AG04450 (cell line): ENCODE results near the gene PARS2. TPM values are rescaled to one million over a fixed set of nuclear protein-coding genes. Genes with fewer than 3 reads are reported as not detected.

Experiments
- CTCF ChIA-PET: fragments of 300-600, 350-600 bp; formaldehyde crosslinking; extraction: SDS; loops from one replicate; lab custom pipeline; 2022; ENCODE audit warnings: antibody characterized with exemption, inconsistent platforms; lab: Charles Lee
- POLR2A ChIA-PET: fragments of 350-600 bp; formaldehyde crosslinking; extraction: SDS; loops from one replicate; lab custom pipeline; 2021; ENCODE audit warnings: antibody characterized with exemption, inconsistent platforms; lab: Yijun Ruan, JAX
- DNase-seq: peaks from one replicate; pipeline ENCODE4 v3.0.0-alpha.2; 2011; ENCODE audit warnings: low read depth, low spot score
- H3K27ac ChIP-seq: one replicate; pipeline ENCODE4 v1.5.1; 2012; ENCODE audit warnings: low read depth, low read length, control low read depth
- H3K27me3 ChIP-seq: one replicate; pipeline ENCODE4 v1.6.0; 2012; ENCODE audit warnings: low read length; ENCODE audit not compliant: control insufficient read depth, insufficient read depth
- H3K4me3 ChIP-seq: 2 replicates; pipeline ENCODE4 v1.5.1; 2011; ENCODE audit warnings: mild to moderate bottlenecking, low read depth, low read length, control low read depth
- H3K9me3 ChIP-seq: 2 replicates; pipeline ENCODE4 v1.5.1; 2012; ENCODE audit warnings: low read length; ENCODE audit not compliant: control insufficient read depth, insufficient read depth
- CTCF ChIP-seq: IDR thresholded peaks from 2 replicates; pipeline ENCODE4 v1.5.1; 2011; ENCODE audit warnings: low read depth, low read length, control low read depth, inconsistent platforms
- polyA plus RNA-seq: library from polyadenylated mRNA; depleted of rRNA; stranded (reverse); fragments of >200 nt; gene quantifications from 2 replicates; pipeline ENCODE4 v1.2.3, GENCODE V29; 2011

PARS2 gene
- polyA plus RNA-seq, 1 experiment = 4.2 TPM

GRCh38 chr1:54715493-54716298, 48.6 kb downstream of the PARS2 start, which contains the start of gene TTC4:
TSS of gene TTC4 (plus strand) at chr1:54715861. CDS start at chr1:54715909, 48 bp downstream.
- Histone ChIP-seq H3K9me3 (no peaks in the 10 kb centered on the region), H3K27ac (peak within 1 kb of the TSS; percentile 67), H3K27me3 (peaks cover 9% of the 10 kb centered on the region), H3K4me3 (peak within 1 kb of the TSS; percentile 97)
- TF ChIP-seq CTCF = no peak
- CTCF ChIA-PET = no interaction called here
- peak; percentile 20 for DNase-seq
- POLR2A ChIA-PET = interaction anchor here (0.6 to 1.5 kb wide), 3 partner anchors 27 to 641 kb away, joined by 3 read pairs; partner anchors contain the start of gene PARS2

- peak overlapping the region; percentile 97; the same call in 1 of the 2 replicates for H3K4me3 ChIP-seq
- CTCF ChIA-PET = no interaction called here
- TF ChIP-seq CTCF = no peak
- POLR2A ChIA-PET = interaction anchor here (0.6 to 1.5 kb wide), 3 partner anchors 28 to 641 kb away, joined by 3 read pairs; partner anchors contain the start of gene PARS2
- H3K27me3 ChIP-seq = peaks cover 13% of the 10 kb centered on the region
- DNase-seq = no peak
- no peaks in the 10 kb centered on the region for H3K9me3 ChIP-seq
- H3K27ac ChIP-seq = no peak overlapping the region
Observed at GRCh38 chr1:54714881-54715492, 49.3 kb downstream of the PARS2 start.

GRCh38 chr1:54711536-54711935, 52.8 kb downstream of the PARS2 start:
- Histone ChIP-seq H3K27ac (no peak overlapping the region), H3K27me3 (peaks cover 29% of the 10 kb centered on the region), H3K4me3 (no peak overlapping the region), H3K9me3 (no peaks in the 10 kb centered on the region)
- TF ChIP-seq CTCF = no peak
- ChIA-PET POLR2A (no interaction called here), CTCF (interaction anchor here (0.7 kb wide), 1 partner anchor 64 kb away, joined by 10 read pairs; no protein-coding TSS in a partner anchor)
- no peak for DNase-seq

GRCh38 chr1:54710841-54711240, 53.5 kb downstream of the PARS2 start:
- no peak overlapping the region for H3K4me3 ChIP-seq
- peaks cover 33% of the 10 kb centered on the region for H3K27me3 ChIP-seq
- DNase-seq = no peak
- TF ChIP-seq CTCF = no peak
- no peak overlapping the region for H3K27ac ChIP-seq
- POLR2A ChIA-PET = no interaction called here
- H3K9me3 ChIP-seq = no peaks in the 10 kb centered on the region
- CTCF ChIA-PET = no interaction called here

GRCh38 chr1:54710434-54710833, 53.9 kb downstream of the PARS2 start:
- H3K27ac ChIP-seq = no peak overlapping the region
- no peak for TF ChIP-seq CTCF
- H3K4me3 ChIP-seq = no peak overlapping the region
- H3K9me3 ChIP-seq = no peaks in the 10 kb centered on the region
- H3K27me3 ChIP-seq = peaks cover 33% of the 10 kb centered on the region
- CTCF ChIA-PET = no interaction called here
- POLR2A ChIA-PET = no interaction called here
- no peak for DNase-seq
